ENCODE data around the gene GTPBP4.
"Not testable (repeated sequence)": the region's sequence is repeated elsewhere in the genome, so short reads cannot be mapped to it uniquely, and the experiment has no call there.

The GTPBP4 gene

DNA sequence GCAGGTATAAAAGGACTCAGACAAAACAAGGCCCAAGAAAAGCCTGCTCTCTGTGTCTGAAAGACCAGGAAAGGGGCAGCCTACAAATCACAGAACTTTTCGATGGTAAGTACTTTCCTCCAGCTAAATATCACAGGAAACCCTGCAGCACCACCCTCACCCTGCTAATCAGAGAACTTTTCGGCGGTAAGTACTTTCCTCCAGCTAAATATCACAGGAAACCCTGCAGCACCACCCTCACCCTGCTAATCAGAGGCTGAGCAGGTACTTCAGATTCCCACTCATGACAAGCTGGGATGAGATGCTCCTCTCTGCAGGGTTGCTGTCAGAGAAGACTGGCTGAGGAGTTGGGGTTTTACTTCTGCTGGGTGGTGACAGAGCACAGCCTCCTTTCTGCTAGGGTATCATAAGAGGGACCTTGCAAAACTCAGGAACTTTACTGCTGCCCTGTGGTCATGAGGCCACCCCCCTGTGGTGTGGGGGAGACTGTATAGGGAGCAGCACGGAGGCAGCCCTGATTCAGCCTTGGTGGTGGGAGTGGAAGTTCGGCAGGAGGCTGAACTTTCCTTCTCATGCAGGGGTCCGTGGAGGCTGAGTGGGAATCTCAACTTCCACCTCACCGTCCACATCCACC is 75.1 kb downstream of the GTPBP4 start:
- DNase-seq: no peak

DNA sequence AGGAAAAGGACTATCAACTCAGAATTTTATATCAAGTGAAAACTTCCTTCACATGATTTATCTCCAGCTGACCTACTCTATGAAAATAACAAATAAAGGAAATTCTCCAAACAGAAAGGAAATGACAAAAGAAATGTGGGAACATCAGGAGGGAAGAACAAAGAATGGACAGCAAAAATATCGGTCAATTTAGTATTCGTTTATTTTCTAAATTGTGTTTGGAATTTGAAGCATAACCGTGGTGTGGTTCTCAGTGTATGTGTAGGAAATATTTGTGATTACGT is 76.7 kb downstream of the GTPBP4 start:
- no peak for DNase-seq

DNA sequence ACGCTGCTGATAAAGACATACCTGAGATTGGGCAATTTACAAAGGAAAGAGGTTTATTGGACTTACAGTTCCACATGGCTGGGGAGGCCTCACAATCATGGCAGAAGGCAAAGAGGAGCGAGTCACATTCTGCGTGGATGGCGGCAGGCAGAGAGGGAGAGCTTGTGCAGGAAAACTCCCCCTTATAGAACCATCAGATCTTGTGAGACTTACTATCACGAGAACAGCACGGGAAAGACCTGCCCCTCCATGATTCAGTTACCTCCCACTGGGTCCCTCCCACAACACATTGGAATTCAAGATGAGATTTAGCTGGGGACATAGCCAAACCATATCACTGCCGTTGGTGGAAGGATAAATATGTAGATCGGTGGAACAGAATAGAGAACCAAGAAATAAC is 78.5 kb downstream of the GTPBP4 start:
- DNase-seq: not testable (repeated sequence)

DNA sequence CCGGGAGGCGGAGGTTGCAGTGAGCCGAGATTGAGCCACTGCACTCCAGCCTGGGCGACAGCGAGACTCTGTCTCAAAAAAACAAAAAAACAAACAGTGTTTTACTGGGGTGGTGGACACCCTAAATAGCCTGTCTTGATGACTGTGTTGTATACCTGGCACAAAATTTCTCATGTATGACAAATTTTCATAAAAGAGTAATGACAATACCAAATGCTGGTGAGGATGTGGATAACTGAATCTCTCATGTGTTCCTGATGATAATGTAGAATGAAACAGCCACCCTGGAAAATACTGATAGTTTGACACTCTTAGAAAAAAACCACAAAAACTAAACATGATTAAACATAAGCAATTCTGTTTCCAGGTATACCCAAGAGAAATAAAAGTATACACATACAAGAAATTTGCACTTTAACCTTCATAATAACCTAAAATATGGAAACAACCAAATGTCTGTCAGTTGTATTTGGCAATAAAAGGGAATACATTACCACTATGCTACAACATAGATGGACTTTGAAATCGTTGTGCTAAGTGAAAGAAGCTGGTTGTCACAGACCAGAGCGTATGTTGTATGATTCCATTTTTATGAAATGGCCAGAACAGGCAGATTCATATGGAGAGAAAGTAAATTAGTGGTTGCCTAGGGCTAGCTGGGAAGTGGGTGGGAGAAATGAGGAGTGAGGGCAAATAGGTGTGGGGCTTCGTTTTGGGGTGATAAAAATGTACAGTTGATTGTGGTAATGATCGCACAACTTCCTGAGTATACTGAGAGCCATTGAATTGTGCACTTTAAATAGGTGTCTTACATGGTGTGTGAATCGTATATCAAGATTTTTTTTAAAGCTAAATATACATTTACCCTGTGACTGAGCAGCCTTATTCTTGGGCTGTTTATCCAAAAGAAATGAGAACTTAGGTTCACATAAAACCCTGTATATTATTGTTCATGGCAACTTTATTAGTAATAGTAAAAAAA is 80.4 kb downstream of the GTPBP4 start:
- DNase-seq: no peak
